Testis (tissue), 3 donors: ENCODE results near the gene MYO1A. TPM values are rescaled to one million over a fixed set of nuclear protein-coding genes. Genes with fewer than 3 reads are reported as not detected.

Experiments
- DNase-seq: peaks from one replicate; pipeline ENCODE4 v3.0.0-alpha.2; 2019
- H3K27ac ChIP-seq, 2 donors: fragments of 200-600 bp; sonication (generic); one replicate each; pipeline ENCODE4 v1.5.1; 2019
- H3K27me3 ChIP-seq: fragments of 200-600 bp; sonication (generic); one replicate; pipeline ENCODE4 v1.5.1; 2019
- H3K36me3 ChIP-seq: fragments of 200-600 bp; sonication (generic); one replicate; pipeline ENCODE4 v1.5.1; 2017; ENCODE audit warnings: low read depth; ENCODE audit errors: missing control alignments
- H3K4me1 ChIP-seq: fragments of 200-600 bp; sonication (generic); one replicate; pipeline ENCODE4 v1.5.1; 2019
- H3K4me3 ChIP-seq, 2 donors: fragments of 200-600 bp; sonication (generic); one replicate each; pipeline ENCODE4 v1.5.1; 2017 to 2019
- H3K9me3 ChIP-seq: fragments of 200-600 bp; sonication (generic); one replicate; pipeline ENCODE4 v1.5.1; 2017
- POLR2A ChIP-seq: fragments of 450-650 bp; IDR thresholded peaks from one replicate; pipeline ENCODE4 v1.6.1; 2017; ENCODE audit warnings: antibody characterized with exemption, mild to moderate bottlenecking, moderate library complexity
- WGBS, 2 donors: methylation state at CpG; one replicate each; pipeline ENCODE4 v1.1.5; 2018; 5-methylcytosine and 5-hydroxymethylcytosine counted together
- intact Hi-C: fragments of 100-400 bp; cut with DNase I; formaldehyde crosslinking; loops from one replicate; pipeline ENCODE4 v1.15.1; 2023; ENCODE audit warnings: low total_unique reads
- polyA plus RNA-seq: library from polyadenylated mRNA; stranded (reverse); fragments of 350-450 nt; fragmentation: Illumina TruSeq; extraction: RNeasy Lipid Tissue Mini Kit (QIAGEN cat#74804); gene quantifications from one replicate; pipeline ENCODE4 v1.2.3, GENCODE V29; 2014; ENCODE audit warnings: low read depth, low replicate concordance; ENCODE audit not compliant: insufficient read depth
- total RNA-seq, 2 donors: library from RNA; depleted of rRNA; stranded (reverse); fragments of >200 nt; gene quantifications; one replicate each; pipeline ENCODE4 v1.2.3, GENCODE V29; 2016
- TF ChIP-seq, protein P1 (sequence below), 3 experiments: fragments of 450-650 bp in 2 of 3; fragments of 200-600 bp in 1 of 3; sonication (generic) in 1 of 3; IDR thresholded peaks; one replicate each; pipeline ENCODE4 v1.5.1; 2016 to 2019; ENCODE audit warnings: antibody characterized with exemption in 3 of 3, mild to moderate bottlenecking in 2 of 3, moderate library complexity in 1 of 3

The MYO1A gene
- total and polyA plus RNA-seq, 3 donors from 2014 or later = 5.4 to 7.6 (median 5.9) TPM

DNA sequence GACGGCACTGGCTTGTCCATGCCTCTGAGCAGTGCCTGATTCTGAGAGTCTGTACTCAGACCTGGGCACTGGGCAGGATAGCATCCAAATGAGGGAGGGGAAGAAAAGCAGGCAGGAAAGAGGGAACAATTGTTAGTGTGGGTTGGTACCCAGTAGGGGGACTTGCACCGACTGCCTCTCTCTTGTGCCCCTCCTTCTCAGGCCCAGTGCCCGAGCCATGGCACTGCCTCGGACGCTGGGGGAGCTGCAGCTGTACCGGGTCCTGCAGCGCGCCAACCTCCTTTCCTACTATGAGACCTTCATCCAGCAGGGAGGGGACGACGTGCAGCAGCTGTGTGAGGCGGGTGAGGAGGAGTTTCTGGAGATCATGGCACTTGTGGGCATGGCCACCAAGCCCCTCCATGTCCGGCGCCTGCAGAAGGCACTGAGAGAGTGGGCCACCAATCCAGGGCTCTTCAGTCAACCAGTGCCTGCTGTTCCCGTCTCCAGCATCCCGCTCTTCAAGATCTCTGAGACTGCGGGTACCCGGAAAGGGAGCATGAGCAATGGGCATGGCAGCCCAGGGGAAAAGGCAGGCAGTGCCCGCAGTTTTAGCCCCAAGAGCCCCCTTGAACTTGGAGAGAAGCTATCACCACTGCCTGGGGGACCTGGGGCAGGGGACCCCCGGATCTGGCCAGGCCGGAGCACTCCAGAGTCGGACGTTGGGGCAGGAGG is 41.2 kb upstream of the MYO1A start:
- Histone ChIP-seq H3K4me3 (no peak overlapping the region), H3K36me3 (no peaks in the 10 kb centered on the region), H3K27me3 (no peaks in the 10 kb centered on the region), H3K27ac (peak overlapping the region in 1 of 2 donors; percentile 100), H3K9me3 (no peaks in the 10 kb centered on the region), H3K4me1 (peaks cover 44% of the 10 kb centered on the region)
- DNase-seq = peak; percentile 48
- intact Hi-C loops = no loop called here
- 48 to 55% methylated on average over 17 to 22 of the region's 22 CpGs for WGBS, 2 donors
- no peak for TF ChIP-seq POLR2A
- TF ChIP-seq, protein P1, sequence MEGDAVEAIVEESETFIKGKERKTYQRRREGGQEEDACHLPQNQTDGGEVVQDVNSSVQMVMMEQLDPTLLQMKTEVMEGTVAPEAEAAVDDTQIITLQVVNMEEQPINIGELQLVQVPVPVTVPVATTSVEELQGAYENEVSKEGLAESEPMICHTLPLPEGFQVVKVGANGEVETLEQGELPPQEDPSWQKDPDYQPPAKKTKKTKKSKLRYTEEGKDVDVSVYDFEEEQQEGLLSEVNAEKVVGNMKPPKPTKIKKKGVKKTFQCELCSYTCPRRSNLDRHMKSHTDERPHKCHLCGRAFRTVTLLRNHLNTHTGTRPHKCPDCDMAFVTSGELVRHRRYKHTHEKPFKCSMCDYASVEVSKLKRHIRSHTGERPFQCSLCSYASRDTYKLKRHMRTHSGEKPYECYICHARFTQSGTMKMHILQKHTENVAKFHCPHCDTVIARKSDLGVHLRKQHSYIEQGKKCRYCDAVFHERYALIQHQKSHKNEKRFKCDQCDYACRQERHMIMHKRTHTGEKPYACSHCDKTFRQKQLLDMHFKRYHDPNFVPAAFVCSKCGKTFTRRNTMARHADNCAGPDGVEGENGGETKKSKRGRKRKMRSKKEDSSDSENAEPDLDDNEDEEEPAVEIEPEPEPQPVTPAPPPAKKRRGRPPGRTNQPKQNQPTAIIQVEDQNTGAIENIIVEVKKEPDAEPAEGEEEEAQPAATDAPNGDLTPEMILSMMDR (IDR thresholded peaks at IDR 0.05) = no peak

GRCh38 chr12:57090490-57090889 is 40.6 kb upstream of the MYO1A start:
- peaks cover 50% of the 10 kb centered on the region for H3K4me1 ChIP-seq
- intact Hi-C loops = no loop called here

DNA sequence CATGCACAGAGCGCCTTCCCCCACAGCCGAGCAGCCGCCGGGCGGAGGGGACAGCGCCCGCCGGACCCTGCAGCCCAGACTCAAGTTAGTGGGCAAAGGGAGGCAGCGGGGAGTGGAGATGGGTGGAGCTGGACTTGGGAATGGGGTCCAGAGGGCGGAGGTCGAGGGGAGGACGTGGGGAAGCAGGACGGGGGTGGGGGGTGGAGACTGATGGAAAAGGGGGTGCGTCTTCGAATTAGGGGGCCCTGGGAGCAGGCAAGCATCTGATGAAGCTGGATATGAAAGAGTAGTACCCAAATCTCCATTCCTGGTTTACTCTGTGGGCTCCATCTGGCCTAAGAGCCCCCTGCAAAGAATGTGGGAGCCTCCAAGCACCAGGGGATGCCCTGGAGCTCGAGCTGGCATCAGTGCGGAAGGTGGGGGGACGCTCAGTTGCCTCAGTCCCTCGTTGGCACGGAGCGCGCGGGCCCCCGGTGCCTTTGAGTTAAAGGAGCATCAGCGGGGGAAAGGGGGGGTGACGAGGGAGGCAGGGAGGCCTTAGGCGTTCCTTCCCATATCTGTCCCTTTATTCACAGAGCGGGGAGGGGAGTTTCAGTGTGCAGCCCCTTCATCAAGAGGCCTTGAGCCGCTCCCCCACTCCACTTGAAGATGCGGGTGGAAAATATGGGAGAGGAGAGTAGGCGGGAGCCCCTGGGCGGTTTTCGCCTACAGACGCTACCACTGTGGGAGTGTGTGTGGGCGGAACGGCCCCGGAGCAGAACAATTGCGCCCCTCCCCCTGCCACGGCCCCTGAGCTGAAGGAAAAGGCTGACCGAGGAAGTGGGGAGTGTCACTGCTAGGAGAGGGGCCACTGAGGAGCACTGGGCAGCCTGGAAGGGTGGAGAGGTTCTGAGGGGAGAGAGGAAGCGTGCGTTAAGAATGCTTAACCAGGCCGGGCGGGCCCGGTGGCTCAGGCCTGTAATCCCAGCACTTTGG is 39.6 kb upstream of the MYO1A start:
- TF ChIP-seq POLR2A = no peak
- TF ChIP-seq, protein P1 (IDR thresholded peaks at IDR 0.05) = no peak
- peak overlapping the region; percentile 80 to 88 for H3K4me3 ChIP-seq
- H3K27me3 ChIP-seq = no peaks in the 10 kb centered on the region
- DNase-seq = peak; percentile 87
- no peaks in the 10 kb centered on the region for H3K9me3 ChIP-seq
- 0% methylated on average over 27 to 44 of the region's 45 CpGs for WGBS, 2 donors
- intact Hi-C loops = no loop called here
- no peaks in the 10 kb centered on the region for H3K36me3 ChIP-seq
- H3K27ac ChIP-seq = peak overlapping the region; percentile 96 to 100
- peaks cover 50% of the 10 kb centered on the region for H3K4me1 ChIP-seq

More at GRCh38 chr12:57090490-57090889, 40.6 kb upstream of the MYO1A start:
- TF ChIP-seq, protein P1 (IDR thresholded peaks at IDR 0.05) = no peak
- TF ChIP-seq POLR2A = no peak
- Histone ChIP-seq H3K36me3 (no peaks in the 10 kb centered on the region), H3K27ac (peak overlapping the region; percentile 96 to 100), H3K9me3 (no peaks in the 10 kb centered on the region), H3K27me3 (no peaks in the 10 kb centered on the region), H3K4me3 (peak overlapping the region; percentile 80 to 88)
- no peak for DNase-seq
- WGBS, 2 donors = 6 to 10% methylated on average over 6 of the region's 6 CpGs

DNA sequence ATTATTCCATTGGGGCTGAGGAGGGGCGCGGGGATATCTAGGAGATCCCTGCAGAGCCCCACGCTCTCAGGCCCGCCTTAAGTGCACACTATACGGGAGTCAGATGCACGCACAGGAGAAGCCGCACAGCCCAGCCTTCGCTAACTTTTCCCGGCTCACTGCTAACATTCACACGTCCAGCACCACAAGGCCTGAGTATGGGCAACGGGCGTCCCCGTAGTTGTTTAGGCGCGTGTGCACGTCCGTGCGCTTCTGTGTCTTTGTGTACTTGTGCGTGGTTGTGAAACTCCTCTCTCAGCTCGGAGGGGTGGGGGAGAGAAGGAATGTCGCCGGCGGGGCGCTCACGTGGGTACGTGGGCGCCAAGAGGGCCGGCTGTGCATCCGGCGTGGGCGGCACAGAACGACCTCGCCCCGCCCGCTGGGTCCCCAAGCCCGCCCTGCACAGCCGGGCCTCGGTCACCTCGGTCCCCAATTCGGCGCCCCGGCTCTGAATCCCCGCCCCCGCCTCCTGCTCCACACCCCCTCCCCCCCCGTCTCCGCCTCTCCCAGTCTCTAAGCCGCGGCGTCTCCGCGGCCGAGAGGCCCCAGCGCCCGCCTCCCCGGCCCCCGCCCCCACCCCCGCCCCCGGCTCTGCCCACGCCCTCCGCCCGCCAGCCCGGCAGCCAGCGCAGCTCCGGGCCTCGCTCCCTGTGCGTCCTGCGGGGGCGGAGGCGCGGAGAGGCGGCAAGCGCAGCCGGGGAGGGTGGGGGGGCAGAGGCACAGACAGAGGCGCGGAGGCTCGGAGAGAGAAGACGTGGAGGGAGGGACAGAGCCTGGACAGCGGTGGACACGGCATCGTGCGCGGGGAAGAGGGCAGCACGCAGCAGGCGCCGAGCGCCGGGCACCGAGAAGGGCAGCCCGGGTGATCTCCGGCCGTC is 38.7 kb upstream of the MYO1A start, which contains the start of gene NAB2:
TSS of gene NAB2 (plus strand) at position 761 of the 917 bp plus-strand sequence. CDS start 158 bp downstream, outside the sequence.
- 1% methylated on average over 18 to 89 of the region's 91 CpGs for WGBS, 2 donors
- Histone ChIP-seq H3K9me3 (no peaks in the 10 kb centered on the region), H3K27me3 (no peaks in the 10 kb centered on the region), H3K27ac (peak within 1 kb of the TSS; percentile 96 to 100), H3K4me1 (peaks cover 41% of the 10 kb centered on the region), H3K4me3 (peak within 1 kb of the TSS; percentile 80 to 88), H3K36me3 (no peaks in the 10 kb centered on the region)
- peak; percentile 96 for DNase-seq
- intact Hi-C loops = no loop called here
- TF ChIP-seq, protein P1 (IDR thresholded peaks at IDR 0.05) = peak in 1 of 3 experiments; percentile 11
- peak; percentile 16 for TF ChIP-seq POLR2A
